Activated naive CD8-positive, alpha-beta T cell (primary cell): ENCODE data around the gene ACP5.

ENCODE experiments used
- H3K27ac Mint-ChIP-seq: one replicate; pipeline ENCODE4 v1.8.0; 2021; ENCODE audit warnings: mixed read lengths
- H3K27me3 Mint-ChIP-seq: one replicate; pipeline ENCODE4 v1.8.0; 2021; ENCODE audit warnings: mixed read lengths
- H3K36me3 Mint-ChIP-seq: one replicate; pipeline ENCODE4 v1.8.0; 2021; ENCODE audit warnings: mixed read lengths
- H3K4me1 Mint-ChIP-seq: one replicate; pipeline ENCODE4 v1.8.0; 2021; ENCODE audit warnings: low read depth, mixed read lengths
- H3K4me3 Mint-ChIP-seq: one replicate; pipeline ENCODE4 v1.8.0; 2021; ENCODE audit warnings: mild to moderate bottlenecking, mixed read lengths
- H3K9me3 Mint-ChIP-seq: one replicate; pipeline ENCODE4 v1.8.0; 2021; ENCODE audit warnings: low read depth, mixed read lengths

Gene ACP5

GRCh38 chr19:11539495-11540365, 37.7 kb downstream of the ACP5 start:
- H3K27ac Mint-ChIP-seq, result no peak overlapping the region
- no peaks in the 10 kb centered on the region for H3K36me3 Mint-ChIP-seq
- peaks cover 13% of the 10 kb centered on the region for H3K27me3 Mint-ChIP-seq
- peaks cover 10% of the 10 kb centered on the region for H3K4me1 Mint-ChIP-seq
- no peaks in the 10 kb centered on the region for H3K9me3 Mint-ChIP-seq
- H3K4me3 Mint-ChIP-seq, result no peak overlapping the region

- no peaks in the 10 kb centered on the region for H3K36me3 Mint-ChIP-seq
- H3K9me3 Mint-ChIP-seq, result no peaks in the 10 kb centered on the region
- peak within 1 kb of the TSS; percentile 54 for H3K27ac Mint-ChIP-seq
- H3K27me3 Mint-ChIP-seq, result peaks cover 8% of the 10 kb centered on the region
- no peak within 1 kb of the TSS for H3K4me3 Mint-ChIP-seq
- peaks cover 14% of the 10 kb centered on the region for H3K4me1 Mint-ChIP-seq
Observed at GRCh38 chr19:11538232-11539036, 39.0 kb downstream of the ACP5 start, which contains the start of gene CNN1. Gene CNN1, plus strand, starts transcription at chr19:11538851. Its CDS starts 77 bp downstream, at chr19:11538928.

- Mint-ChIP-seq H3K27me3 (peaks cover 6% of the 10 kb centered on the region), H3K27ac (no peak overlapping the region)
Observed at GRCh38 chr19:11535792-11536595, 41.5 kb downstream of the ACP5 start.

GRCh38 chr19:11534948-11535347, 42.5 kb downstream of the ACP5 start:
- no peak overlapping the region for H3K4me3 Mint-ChIP-seq
- H3K36me3 Mint-ChIP-seq, result no peaks in the 10 kb centered on the region

More at GRCh38 chr19:11535792-11536595, 41.5 kb downstream of the ACP5 start:
- Mint-ChIP-seq H3K9me3 (no peaks in the 10 kb centered on the region), H3K4me3 (peak overlapping the region; percentile 70), H3K4me1 (peaks cover 24% of the 10 kb centered on the region), H3K36me3 (no peaks in the 10 kb centered on the region)

DNA sequence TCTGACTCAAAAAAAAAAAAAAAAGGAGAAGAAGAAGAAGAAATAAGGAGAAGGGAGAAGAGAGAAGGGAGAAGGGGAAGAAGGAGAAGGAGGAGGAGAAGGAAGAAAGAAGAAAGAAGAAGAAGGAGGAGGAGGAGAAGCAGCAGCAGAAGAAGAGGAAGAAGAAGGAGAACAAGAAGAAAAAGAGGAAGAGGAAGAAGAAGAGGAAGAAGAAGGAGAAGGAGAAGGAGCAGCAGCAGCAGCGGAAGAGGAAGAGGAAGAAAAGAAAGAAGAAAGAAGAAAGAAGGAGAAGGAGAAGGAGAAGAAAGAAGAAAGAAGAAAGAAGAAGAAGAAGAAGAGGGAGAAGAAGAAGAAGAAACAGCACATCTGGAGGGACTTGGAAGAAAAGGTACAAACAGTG, 42.9 kb downstream of the ACP5 start:
- Mint-ChIP-seq H3K4me1 (peaks cover 24% of the 10 kb centered on the region), H3K36me3 (no peaks in the 10 kb centered on the region), H3K4me3 (no peak overlapping the region), H3K27me3 (peaks cover 3% of the 10 kb centered on the region), H3K9me3 (no peaks in the 10 kb centered on the region), H3K27ac (peak overlapping the region; percentile 46)

More at GRCh38 chr19:11534948-11535347, 42.5 kb downstream of the ACP5 start:
- H3K27ac Mint-ChIP-seq, result no peak overlapping the region
- H3K27me3 Mint-ChIP-seq, result peaks cover 3% of the 10 kb centered on the region
- H3K4me1 Mint-ChIP-seq, result peaks cover 24% of the 10 kb centered on the region
- no peaks in the 10 kb centered on the region for H3K9me3 Mint-ChIP-seq

- no peaks in the 10 kb centered on the region for H3K9me3 Mint-ChIP-seq
- H3K36me3 Mint-ChIP-seq, result no peaks in the 10 kb centered on the region
- no peak overlapping the region for H3K27ac Mint-ChIP-seq
- no peak overlapping the region for H3K4me3 Mint-ChIP-seq
- H3K27me3 Mint-ChIP-seq, result no peaks in the 10 kb centered on the region
- H3K4me1 Mint-ChIP-seq, result peaks cover 33% of the 10 kb centered on the region
Observed at GRCh38 chr19:11530432-11530831, 47.0 kb downstream of the ACP5 start.

GRCh38 chr19:11528551-11529341, 48.7 kb downstream of the ACP5 start, which contains the start of gene ECSIT:
Gene ECSIT, minus strand, starts transcription at chr19:11529134. Its CDS starts 9,964 bp downstream, at chr19:11519170.
- Mint-ChIP-seq H3K27ac (peak within 1 kb of the TSS; percentile 94), H3K4me1 (peaks cover 26% of the 10 kb centered on the region), H3K36me3 (no peaks in the 10 kb centered on the region), H3K27me3 (no peaks in the 10 kb centered on the region), H3K9me3 (no peaks in the 10 kb centered on the region), H3K4me3 (peak within 1 kb of the TSS; percentile 97)
